Stimulated activated CD4-positive, alpha-beta T cell treated with anti-CD3 and anti-CD28 coated beads, Interleukin-15, amount 100 ng/mL, for 24 hours (primary cell): ENCODE data around the gene PKN2.
"Not testable (repeated sequence)": the region's sequence is repeated elsewhere in the genome, so short reads cannot be mapped to it uniquely, and the experiment has no call there.

ENCODE experiments used
- DNase-seq: peaks from one replicate; pipeline ENCODE4 v3.0.0-alpha.2; 2020

The PKN2 gene

GRCh38 chr1:88800382-88801051 is 116.4 kb downstream of the PKN2 start:
- peak; percentile 55 for DNase-seq

GRCh38 chr1:88801575-88802208 is 117.6 kb downstream of the PKN2 start:
- DNase-seq, result no peak

GRCh38 chr1:88802404-88802803 is 118.3 kb downstream of the PKN2 start:
- no peak for DNase-seq

GRCh38 chr1:88802950-88803349 is 118.9 kb downstream of the PKN2 start:
- no peak for DNase-seq

- no peak for DNase-seq
These were observed 119.4 kb downstream of the PKN2 start for GRCh38 chr1:88803444-88803843.

- DNase-seq, result no peak
These were observed 128.3 kb downstream of the PKN2 start for GRCh38 chr1:88812366-88812765.

GRCh38 chr1:88813471-88813870 is 129.4 kb downstream of the PKN2 start:
- DNase-seq, result no peak

- not testable (repeated sequence) for DNase-seq
These were observed 135.6 kb downstream of the PKN2 start for GRCh38 chr1:88819642-88820041.

GRCh38 chr1:88825721-88826120 is 141.6 kb downstream of the PKN2 start:
- DNase-seq, result no peak

- no peak for DNase-seq
These were observed 163.6 kb downstream of the PKN2 start for GRCh38 chr1:88847643-88848042.

GRCh38 chr1:88851303-88852063 is 167.4 kb downstream of the PKN2 start:
- no peak for DNase-seq

- no peak for DNase-seq
These were observed 183.9 kb downstream of the PKN2 start for GRCh38 chr1:88867743-88868521.

- not testable (repeated sequence) for DNase-seq
These were observed 185.6 kb downstream of the PKN2 start for GRCh38 chr1:88869644-88870043.

- DNase-seq, result no peak
These were observed 189.8 kb downstream of the PKN2 start for GRCh38 chr1:88873737-88874349.

GRCh38 chr1:88875595-88875994 is 191.5 kb downstream of the PKN2 start:
- no peak for DNase-seq

GRCh38 chr1:88876573-88877365 is 192.7 kb downstream of the PKN2 start:
- DNase-seq, result no peak

GRCh38 chr1:88877382-88877825 is 193.3 kb downstream of the PKN2 start:
- no peak for DNase-seq

GRCh38 chr1:88877911-88878310 is 193.8 kb downstream of the PKN2 start:
- no peak for DNase-seq

- DNase-seq, result no peak
These were observed 194.7 kb downstream of the PKN2 start for GRCh38 chr1:88878731-88879130.

- DNase-seq, result not testable (repeated sequence)
These were observed 196.6 kb downstream of the PKN2 start for GRCh38 chr1:88880717-88881116.

GRCh38 chr1:88883156-88883555 is 199.1 kb downstream of the PKN2 start:
- DNase-seq, result no peak
